ENCODE results near the gene PRDM16.
"Not testable (repeated sequence)": the region's sequence is repeated elsewhere in the genome, so short reads cannot be mapped to it uniquely, and the experiment has no call there.

The PRDM16 gene

GRCh38 chr1:3282186-3282585 lies 213.2 kb downstream of the PRDM16 start:
- no peak for DNase-seq (ENCODE audit: low spot score)

DNA sequence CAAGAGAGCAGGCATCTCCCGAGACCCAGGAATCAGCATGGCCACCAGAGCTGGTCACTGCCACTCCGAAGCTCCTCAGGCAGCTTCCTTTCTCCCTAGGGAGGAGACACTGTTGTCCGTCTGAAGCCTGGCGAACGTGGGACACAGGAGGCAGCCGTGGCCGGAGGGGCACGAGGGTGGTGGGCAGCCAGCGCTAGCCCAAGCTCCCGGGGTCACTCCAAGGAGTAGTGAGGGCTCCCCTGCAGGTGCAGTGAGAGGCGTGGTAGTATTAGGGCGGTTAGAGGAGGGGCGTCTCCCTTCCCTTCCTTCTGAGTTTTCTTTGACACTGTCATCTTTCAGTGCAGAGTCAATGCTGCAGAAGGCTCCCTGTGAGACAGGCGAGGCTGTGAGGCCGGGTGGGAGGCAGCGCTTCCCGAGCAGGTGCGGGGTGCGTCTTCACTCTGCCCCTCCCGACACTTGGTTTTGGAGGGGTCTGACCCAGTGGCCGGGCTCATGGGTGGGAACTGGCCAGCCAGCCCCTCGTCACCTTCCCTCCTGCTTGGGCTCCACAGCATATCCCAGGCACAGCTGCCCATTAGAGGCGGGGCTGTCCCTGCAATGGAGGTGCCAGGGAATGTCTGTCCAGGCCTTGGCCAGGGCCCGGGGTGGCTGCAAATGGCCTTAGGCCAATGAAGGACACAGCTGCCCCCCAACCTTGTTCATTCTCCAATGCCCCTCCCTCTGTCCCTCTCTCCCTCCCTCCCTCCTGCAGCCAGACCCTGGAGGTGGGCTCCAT lies 213.8 kb downstream of the PRDM16 start:
- DNase-seq (ENCODE audit: low spot score), result no peak

- no peak for DNase-seq (ENCODE audit: low spot score)
Observed at GRCh38 chr1:3283849-3284248, 214.8 kb downstream of the PRDM16 start.

DNA sequence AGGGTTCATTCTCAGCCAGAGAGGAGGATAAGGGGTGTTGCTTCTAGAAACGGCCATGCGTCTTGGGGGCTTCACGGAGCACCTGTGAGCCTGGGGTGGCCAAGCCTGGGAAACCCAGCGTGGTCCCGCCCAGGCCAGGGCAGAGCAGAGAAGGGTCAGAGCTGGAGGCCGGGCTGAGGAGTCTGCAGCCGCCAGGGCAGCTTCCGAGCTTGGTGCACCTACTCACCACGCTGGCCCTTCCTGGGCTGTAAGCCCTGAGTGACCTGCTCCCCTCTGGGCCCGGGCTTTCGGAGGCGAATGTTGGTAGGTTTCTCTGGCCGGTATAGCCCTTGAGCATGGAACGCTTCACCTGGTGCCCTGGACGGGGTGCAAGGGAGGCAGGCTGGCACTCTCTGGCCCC lies 215.7 kb downstream of the PRDM16 start:
- DNase-seq (ENCODE audit: low spot score), result no peak

- DNase-seq (ENCODE audit: low spot score), result no peak
Observed at GRCh38 chr1:3285106-3285740, 216.2 kb downstream of the PRDM16 start.

DNA sequence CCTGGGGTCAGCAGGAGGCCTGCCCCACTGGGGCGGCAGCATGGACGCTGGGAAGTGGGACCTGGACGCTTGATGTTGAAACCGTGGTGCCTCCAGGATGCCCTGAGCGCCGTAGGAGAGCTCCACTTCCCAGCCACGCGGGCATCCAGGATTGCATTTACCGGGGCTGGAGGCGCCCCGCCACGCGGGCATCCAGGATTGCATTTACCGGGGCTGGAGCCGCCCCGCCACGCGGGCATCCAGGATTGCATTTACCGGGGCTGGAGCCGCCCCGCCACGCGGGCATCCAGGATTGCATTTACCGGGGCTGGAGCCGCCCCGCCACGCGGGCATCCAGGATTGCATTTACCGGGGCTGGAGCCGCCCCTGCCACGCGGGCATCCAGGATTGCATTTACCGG lies 218.1 kb downstream of the PRDM16 start:
- DNase-seq (ENCODE audit: low spot score), result not testable (repeated sequence)

- DNase-seq (ENCODE audit: low spot score), result no peak
Observed at GRCh38 chr1:3287656-3288160, 218.7 kb downstream of the PRDM16 start.

DNA sequence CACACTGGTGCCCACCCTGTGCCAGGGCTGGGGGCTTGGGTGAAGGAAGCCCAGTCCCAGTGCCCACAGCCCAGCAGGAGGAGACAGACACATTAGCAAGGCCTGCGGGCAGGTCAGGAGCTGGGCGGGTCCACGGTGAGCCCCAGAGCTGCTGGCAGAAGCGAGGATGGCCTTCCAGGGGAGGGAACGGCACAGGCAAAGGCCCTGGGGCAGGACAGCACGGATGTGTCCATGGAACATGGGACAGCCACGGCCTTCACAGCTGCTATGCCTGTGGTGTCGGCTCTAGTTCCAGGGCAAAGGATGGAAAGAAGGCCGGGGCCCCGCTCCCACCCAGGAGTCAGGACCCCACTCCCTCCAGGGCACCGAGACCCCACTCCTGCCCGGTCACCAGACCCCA lies 220.5 kb downstream of the PRDM16 start:
- no peak for DNase-seq (ENCODE audit: low spot score)

GRCh38 chr1:3290438-3290837 lies 221.4 kb downstream of the PRDM16 start:
- no peak for DNase-seq (ENCODE audit: low spot score)

DNA sequence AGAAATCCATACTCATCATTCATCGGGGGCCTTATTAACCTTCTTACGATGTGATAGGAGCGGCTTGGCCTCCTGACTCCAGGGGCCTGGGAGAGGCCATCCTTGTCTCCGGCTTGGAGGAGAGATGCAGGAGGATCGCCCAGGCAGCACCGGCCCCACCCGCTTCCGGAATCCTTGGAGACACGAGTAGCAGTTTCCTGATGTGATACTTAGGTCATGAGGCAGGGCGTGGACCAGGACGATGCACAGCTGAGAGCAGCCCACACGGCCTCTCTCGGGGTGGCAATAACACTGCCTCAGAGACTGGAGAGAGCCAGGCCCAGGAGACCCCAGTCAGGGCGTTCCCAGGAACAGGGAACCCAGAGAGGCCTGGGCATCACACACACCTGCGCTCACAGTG lies 221.9 kb downstream of the PRDM16 start:
- DNase-seq (ENCODE audit: low spot score), result no peak

- no peak for DNase-seq (ENCODE audit: low spot score)
Observed at GRCh38 chr1:3292051-3292722, 223.2 kb downstream of the PRDM16 start.

- DNase-seq (ENCODE audit: low spot score), result no peak
Observed at GRCh38 chr1:3292868-3293562, 224.0 kb downstream of the PRDM16 start.

DNA sequence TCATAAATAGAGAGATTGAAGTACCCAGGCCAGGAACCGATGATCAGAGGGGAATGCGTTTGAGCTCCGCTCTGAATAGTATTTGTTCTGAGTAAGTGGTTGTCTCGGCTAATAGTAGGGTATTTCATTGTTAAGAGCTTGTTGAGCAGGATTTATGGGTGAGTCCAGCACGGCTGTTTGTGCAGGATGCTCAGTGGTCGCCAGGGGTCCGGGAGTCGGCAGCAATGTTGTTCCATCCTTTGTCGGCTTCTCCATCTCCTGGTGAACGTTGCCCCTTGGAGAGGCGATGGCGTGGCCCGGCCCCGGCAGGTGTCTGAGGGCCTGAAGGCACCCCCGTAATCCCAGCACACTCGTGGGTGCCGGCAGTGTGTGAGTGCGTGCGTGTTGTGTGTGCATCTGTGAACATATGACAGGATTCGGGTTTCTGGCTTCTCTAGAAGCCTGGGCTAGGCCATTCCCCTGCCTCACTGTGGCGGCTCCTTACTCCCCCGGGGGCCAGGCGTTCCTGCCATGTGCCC lies 224.6 kb downstream of the PRDM16 start:
- DNase-seq (ENCODE audit: low spot score), result no peak

GRCh38 chr1:3294450-3294849 lies 225.4 kb downstream of the PRDM16 start:
- DNase-seq (ENCODE audit: low spot score), result no peak

DNA sequence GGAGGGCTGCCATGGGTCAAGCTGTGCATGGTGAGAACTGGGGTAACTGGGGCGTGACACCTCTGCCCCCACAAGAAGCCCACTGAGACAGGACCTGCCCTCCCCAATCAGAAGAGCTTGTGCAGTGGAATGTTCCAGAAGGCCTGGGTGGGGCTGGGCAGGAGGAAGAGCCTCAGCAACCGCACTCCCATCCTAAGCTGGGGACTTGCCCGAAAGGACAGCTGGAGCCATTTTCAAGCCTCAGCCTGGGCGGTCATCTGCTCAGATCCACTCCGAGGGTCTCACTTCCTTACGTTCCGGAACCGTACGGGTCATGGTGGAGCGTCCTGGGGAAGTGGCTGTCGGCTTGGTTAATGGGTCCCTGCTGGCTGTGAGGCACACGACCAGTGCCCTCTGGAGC lies 226.8 kb downstream of the PRDM16 start:
- DNase-seq (ENCODE audit: low spot score), result no peak

- no peak for DNase-seq (ENCODE audit: low spot score)
Observed at GRCh38 chr1:3296326-3296725, 227.3 kb downstream of the PRDM16 start.

- no peak for DNase-seq (ENCODE audit: low spot score)
Observed at GRCh38 chr1:3296826-3297225, 227.8 kb downstream of the PRDM16 start.

- no peak for DNase-seq (ENCODE audit: low spot score)
Observed at GRCh38 chr1:3297756-3298155, 228.8 kb downstream of the PRDM16 start.

GRCh38 chr1:3298197-3298596 lies 229.2 kb downstream of the PRDM16 start:
- DNase-seq (ENCODE audit: low spot score), result no peak

- DNase-seq (ENCODE audit: low spot score), result peak; percentile 7
Observed at GRCh38 chr1:3304246-3304645, 235.2 kb downstream of the PRDM16 start.

DNA sequence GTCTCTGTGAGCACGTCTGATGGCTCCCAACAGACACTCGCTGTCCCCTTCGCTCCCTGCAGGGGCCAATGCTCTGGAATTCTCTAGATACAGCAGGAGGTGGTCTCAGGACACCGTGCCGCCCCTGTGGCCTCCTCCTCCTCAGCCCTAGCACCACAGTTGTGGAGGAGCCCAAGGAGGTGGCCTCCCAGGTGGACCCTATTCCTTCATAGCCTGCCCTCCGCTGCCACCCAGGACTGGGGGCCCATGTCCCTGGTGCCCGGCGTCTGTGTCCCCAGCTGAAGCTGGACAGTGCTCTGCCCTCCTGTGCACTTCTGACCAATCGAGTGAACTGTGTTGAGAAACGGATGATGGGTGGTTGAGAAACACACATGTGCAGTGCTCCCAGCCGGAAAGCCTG lies 235.7 kb downstream of the PRDM16 start:
- DNase-seq (ENCODE audit: low spot score), result no peak

- no peak for DNase-seq (ENCODE audit: low spot score)
Observed at GRCh38 chr1:3305156-3305555, 236.2 kb downstream of the PRDM16 start.

All from putamen (tissue), 1 donor.